ENCODE data around the gene CCNT1. TPM values are rescaled to one million over a fixed set of nuclear protein-coding genes. Genes with fewer than 3 reads are reported as not detected.

The CCNT1 gene
- total and polyA plus RNA-seq, 2 of the 13 experiments (the other 11 are each of a cell fraction or from before 2014, with no cell fraction given): 18.0 to 28.2 TPM

DNA sequence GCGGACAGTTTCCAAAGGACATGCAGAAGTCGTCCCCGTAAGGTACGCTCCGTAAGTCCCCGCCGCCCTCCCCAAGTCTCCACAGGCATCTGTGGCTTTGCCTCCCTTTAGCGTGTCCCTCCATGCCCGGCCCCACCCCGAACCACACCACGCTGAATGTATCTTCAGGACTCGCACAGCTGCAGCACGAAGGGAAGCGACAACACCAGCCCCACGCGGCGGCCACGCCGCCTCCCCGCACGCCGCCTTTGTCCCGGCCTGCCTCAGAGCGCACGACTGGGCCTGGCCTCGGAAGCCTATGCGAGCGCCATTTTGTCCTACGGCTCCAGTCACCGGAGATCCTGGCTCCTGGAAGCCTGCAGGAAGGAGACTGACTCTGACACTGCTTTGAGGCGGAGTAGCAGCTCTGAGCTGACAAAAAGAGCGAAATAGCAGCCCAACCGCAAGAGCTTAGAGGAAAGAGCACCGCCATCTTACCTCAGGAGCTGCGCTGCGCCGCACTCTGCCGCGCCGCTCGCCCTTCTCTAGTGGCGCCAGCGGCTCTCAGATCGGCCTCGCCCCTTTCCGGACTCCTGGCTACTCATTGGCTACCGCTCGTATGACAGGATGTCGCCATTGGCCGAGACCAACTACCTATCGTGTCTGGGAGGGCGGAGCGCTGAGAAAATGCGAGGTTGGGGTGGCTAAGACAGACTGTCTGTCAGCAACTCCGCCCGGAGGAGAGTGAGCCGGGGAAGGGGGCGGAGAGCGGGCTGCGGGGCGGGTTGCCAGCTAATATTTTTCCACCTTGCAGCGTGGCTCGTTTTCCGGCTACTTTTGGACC lies 34.6 kb downstream of the CCNT1 start, which contains the start of gene KANSL2 (continued):
- TF ChIP-seq FOXM1 (CRISPR knock-in tag; IDR thresholded peaks at IDR 0.05) (no peak), ZC3H4 (CRISPR knock-in tag; IDR thresholded peaks at IDR 0.05; ENCODE audit: borderline replicate concordance) (no peak), ZNF138 (CRISPR knock-in tag; IDR thresholded peaks at IDR 0.05; ENCODE audit: low read depth) (0 out of 2 replicates have a peak, but pooled peaks have one; percentile 23), NPAS2 (CRISPR knock-in tag; IDR thresholded peaks at IDR 0.05; ENCODE audit: borderline replicate concordance) (no peak), ZNF292 (CRISPR knock-in tag; IDR thresholded peaks at IDR 0.05; ENCODE audit: borderline replicate concordance, low read depth) (no peak), HDAC2 (CRISPR knock-in tag; IDR thresholded peaks at IDR 0.05) (peak; percentile 62), ZBTB7B (CRISPR knock-in tag; IDR thresholded peaks at IDR 0.05) (no peak), MTF1 (CRISPR knock-in tag; IDR thresholded peaks at IDR 0.05) (no peak)
- TF ChIP-seq, protein P1, sequence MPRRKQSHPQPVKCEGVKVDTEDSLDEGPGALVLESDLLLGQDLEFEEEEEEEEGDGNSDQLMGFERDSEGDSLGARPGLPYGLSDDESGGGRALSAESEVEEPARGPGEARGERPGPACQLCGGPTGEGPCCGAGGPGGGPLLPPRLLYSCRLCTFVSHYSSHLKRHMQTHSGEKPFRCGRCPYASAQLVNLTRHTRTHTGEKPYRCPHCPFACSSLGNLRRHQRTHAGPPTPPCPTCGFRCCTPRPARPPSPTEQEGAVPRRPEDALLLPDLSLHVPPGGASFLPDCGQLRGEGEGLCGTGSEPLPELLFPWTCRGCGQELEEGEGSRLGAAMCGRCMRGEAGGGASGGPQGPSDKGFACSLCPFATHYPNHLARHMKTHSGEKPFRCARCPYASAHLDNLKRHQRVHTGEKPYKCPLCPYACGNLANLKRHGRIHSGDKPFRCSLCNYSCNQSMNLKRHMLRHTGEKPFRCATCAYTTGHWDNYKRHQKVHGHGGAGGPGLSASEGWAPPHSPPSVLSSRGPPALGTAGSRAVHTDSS (CRISPR knock-in tag; conservative IDR thresholded peaks at IDR 0.05): no peak
- TF ChIP-seq, protein P2, sequence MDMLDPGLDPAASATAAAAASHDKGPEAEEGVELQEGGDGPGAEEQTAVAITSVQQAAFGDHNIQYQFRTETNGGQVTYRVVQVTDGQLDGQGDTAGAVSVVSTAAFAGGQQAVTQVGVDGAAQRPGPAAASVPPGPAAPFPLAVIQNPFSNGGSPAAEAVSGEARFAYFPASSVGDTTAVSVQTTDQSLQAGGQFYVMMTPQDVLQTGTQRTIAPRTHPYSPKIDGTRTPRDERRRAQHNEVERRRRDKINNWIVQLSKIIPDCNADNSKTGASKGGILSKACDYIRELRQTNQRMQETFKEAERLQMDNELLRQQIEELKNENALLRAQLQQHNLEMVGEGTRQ (IDR thresholded peaks at IDR 0.05; ENCODE audit: low read depth, low read length): no peak
- TF ChIP-seq, protein P2 (CRISPR knock-in tag; IDR thresholded peaks at IDR 0.05; ENCODE audit: borderline replicate concordance): no peak; the same call in 1 of the 2 replicates
- TF ChIP-seq, protein P3, sequence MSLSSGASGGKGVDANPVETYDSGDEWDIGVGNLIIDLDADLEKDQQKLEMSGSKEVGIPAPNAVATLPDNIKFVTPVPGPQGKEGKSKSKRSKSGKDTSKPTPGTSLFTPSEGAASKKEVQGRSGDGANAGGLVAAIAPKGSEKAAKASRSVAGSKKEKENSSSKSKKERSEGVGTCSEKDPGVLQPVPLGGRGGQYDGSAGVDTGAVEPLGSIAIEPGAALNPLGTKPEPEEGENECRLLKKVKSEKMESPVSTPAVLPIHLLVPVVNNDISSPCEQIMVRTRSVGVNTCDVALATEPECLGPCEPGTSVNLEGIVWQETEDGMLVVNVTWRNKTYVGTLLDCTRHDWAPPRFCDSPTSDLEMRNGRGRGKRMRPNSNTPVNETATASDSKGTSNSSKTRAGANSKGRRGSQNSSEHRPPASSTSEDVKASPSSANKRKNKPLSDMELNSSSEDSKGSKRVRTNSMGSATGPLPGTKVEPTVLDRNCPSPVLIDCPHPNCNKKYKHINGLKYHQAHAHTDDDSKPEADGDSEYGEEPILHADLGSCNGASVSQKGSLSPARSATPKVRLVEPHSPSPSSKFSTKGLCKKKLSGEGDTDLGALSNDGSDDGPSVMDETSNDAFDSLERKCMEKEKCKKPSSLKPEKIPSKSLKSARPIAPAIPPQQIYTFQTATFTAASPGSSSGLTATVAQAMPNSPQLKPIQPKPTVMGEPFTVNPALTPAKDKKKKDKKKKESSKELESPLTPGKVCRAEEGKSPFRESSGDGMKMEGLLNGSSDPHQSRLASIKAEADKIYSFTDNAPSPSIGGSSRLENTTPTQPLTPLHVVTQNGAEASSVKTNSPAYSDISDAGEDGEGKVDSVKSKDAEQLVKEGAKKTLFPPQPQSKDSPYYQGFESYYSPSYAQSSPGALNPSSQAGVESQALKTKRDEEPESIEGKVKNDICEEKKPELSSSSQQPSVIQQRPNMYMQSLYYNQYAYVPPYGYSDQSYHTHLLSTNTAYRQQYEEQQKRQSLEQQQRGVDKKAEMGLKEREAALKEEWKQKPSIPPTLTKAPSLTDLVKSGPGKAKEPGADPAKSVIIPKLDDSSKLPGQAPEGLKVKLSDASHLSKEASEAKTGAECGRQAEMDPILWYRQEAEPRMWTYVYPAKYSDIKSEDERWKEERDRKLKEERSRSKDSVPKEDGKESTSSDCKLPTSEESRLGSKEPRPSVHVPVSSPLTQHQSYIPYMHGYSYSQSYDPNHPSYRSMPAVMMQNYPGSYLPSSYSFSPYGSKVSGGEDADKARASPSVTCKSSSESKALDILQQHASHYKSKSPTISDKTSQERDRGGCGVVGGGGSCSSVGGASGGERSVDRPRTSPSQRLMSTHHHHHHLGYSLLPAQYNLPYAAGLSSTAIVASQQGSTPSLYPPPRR (CRISPR knock-in tag; IDR thresholded peaks at IDR 0.05; ENCODE audit: borderline replicate concordance): no peak; the same call in 1 of the 2 replicates
- TF ChIP-seq, protein P4, sequence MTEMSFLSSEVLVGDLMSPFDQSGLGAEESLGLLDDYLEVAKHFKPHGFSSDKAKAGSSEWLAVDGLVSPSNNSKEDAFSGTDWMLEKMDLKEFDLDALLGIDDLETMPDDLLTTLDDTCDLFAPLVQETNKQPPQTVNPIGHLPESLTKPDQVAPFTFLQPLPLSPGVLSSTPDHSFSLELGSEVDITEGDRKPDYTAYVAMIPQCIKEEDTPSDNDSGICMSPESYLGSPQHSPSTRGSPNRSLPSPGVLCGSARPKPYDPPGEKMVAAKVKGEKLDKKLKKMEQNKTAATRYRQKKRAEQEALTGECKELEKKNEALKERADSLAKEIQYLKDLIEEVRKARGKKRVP (CRISPR knock-in tag; IDR thresholded peaks at IDR 0.05): peak in 1 of 2 experiments; percentile 68; a peak in 1 of 4 replicates
- TF ChIP-seq, protein P5, sequence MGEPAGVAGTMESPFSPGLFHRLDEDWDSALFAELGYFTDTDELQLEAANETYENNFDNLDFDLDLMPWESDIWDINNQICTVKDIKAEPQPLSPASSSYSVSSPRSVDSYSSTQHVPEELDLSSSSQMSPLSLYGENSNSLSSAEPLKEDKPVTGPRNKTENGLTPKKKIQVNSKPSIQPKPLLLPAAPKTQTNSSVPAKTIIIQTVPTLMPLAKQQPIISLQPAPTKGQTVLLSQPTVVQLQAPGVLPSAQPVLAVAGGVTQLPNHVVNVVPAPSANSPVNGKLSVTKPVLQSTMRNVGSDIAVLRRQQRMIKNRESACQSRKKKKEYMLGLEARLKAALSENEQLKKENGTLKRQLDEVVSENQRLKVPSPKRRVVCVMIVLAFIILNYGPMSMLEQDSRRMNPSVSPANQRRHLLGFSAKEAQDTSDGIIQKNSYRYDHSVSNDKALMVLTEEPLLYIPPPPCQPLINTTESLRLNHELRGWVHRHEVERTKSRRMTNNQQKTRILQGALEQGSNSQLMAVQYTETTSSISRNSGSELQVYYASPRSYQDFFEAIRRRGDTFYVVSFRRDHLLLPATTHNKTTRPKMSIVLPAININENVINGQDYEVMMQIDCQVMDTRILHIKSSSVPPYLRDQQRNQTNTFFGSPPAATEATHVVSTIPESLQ (CRISPR knock-in tag; conservative IDR thresholded peaks at IDR 0.05): peak; percentile 82; the same call in 1 of the 2 replicates
